Mucosa of rectum (tissue), 2 donors: ENCODE data around the gene SPANXN2.

ENCODE experiments used
- H3K27ac ChIP-seq, 2 donors: one replicate each; pipeline ENCODE4 v1.7.0; 2013; ENCODE audit warnings: inconsistent platforms in 2 of 2, low read depth in 2 of 2, low read length in 2 of 2
- H3K27me3 ChIP-seq, 2 donors: one replicate each; pipeline ENCODE4 v1.7.0; 2013; ENCODE audit warnings: low read length in 2 of 2; ENCODE audit not compliant: control insufficient read depth in 2 of 2, insufficient read depth in 2 of 2
- H3K36me3 ChIP-seq, 2 donors: one replicate each; pipeline ENCODE4 v1.7.0; 2013; ENCODE audit warnings: low read length in 2 of 2; ENCODE audit not compliant: control insufficient read depth in 2 of 2, insufficient read depth in 2 of 2
- H3K4me1 ChIP-seq, 2 donors: one replicate each; pipeline ENCODE4 v1.7.0; 2013; ENCODE audit warnings: low read length in 2 of 2, mild to moderate bottlenecking in 1 of 2; ENCODE audit not compliant: control insufficient read depth in 2 of 2, insufficient read depth in 2 of 2
- H3K4me3 ChIP-seq, 2 donors: one replicate each; pipeline ENCODE4 v1.7.0; 2013; ENCODE audit warnings: low read length in 2 of 2
- H3K9ac ChIP-seq, 2 donors: one replicate each; pipeline ENCODE4 v1.7.0; 2013; ENCODE audit warnings: low read length in 2 of 2, low read depth in 1 of 2, mild to moderate bottlenecking in 1 of 2
- H3K9me3 ChIP-seq, 2 donors: one replicate each; pipeline ENCODE4 v1.7.0; 2013; ENCODE audit warnings: low read length in 2 of 2; ENCODE audit not compliant: control insufficient read depth in 2 of 2
- donor health status: healthy.
- donor health status: Normal muscosa, but diverticular disease.

The SPANXN2 gene

DNA sequence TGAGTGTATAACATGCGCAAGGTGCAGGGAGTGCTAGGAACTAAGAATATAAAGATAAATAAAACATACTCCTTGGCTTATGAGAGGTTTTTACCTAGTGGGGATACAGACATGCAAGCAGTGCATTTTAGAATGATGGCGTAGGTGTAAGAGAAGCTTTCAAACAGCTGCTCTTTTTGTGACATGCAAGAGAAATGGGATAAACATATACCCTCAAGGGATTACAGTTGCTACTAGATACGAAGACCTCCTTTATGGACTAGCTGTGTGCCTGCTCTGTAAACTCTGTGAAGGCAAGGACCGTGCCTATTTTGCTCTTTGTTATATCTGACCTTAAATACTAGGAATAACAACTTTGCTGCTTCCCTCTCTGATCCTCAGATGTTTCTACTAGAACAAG is 45.6 kb downstream of the SPANXN2 start:
- no peak overlapping the region for H3K9ac ChIP-seq
- no peaks in the 10 kb centered on the region for H3K36me3 ChIP-seq
- H3K4me3 ChIP-seq, result no peak overlapping the region
- no peaks in the 10 kb centered on the region for H3K9me3 ChIP-seq
- no peak overlapping the region for H3K27ac ChIP-seq
- H3K4me1 ChIP-seq, result no peaks in the 10 kb centered on the region
- H3K27me3 ChIP-seq, result no peaks in the 10 kb centered on the region

- Histone ChIP-seq H3K9ac (no peak overlapping the region), H3K27me3 (no peaks in the 10 kb centered on the region), H3K4me3 (no peak overlapping the region), H3K27ac (no peak overlapping the region), H3K9me3 (no peaks in the 10 kb centered on the region), H3K4me1 (no peaks in the 10 kb centered on the region), H3K36me3 (no peaks in the 10 kb centered on the region)
These were observed 51.2 kb downstream of the SPANXN2 start for GRCh38 chrX:143669395-143669794.

GRCh38 chrX:143664302-143664701 is 56.2 kb downstream of the SPANXN2 start:
- Histone ChIP-seq H3K36me3 (no peaks in the 10 kb centered on the region), H3K27ac (no peak overlapping the region), H3K9ac (no peak overlapping the region)

GRCh38 chrX:143663755-143664154 is 56.8 kb downstream of the SPANXN2 start:
- Histone ChIP-seq H3K36me3 (no peaks in the 10 kb centered on the region), H3K9me3 (no peaks in the 10 kb centered on the region), H3K27ac (no peak overlapping the region), H3K4me1 (no peaks in the 10 kb centered on the region), H3K4me3 (no peak overlapping the region), H3K9ac (no peak overlapping the region), H3K27me3 (no peaks in the 10 kb centered on the region)

More at GRCh38 chrX:143664302-143664701, 56.2 kb downstream of the SPANXN2 start:
- Histone ChIP-seq H3K27me3 (no peaks in the 10 kb centered on the region), H3K4me3 (no peak overlapping the region), H3K9me3 (no peaks in the 10 kb centered on the region), H3K4me1 (no peaks in the 10 kb centered on the region)
